NCI-H524 treated with DMSO at 0.1 percent for 48 hours (cell line): ENCODE data around the gene GK.
"Not testable (repeated sequence)": the region's sequence is repeated elsewhere in the genome, so short reads cannot be mapped to it uniquely, and the experiment has no call there.

Experiments used
- DNase-seq: peaks from one replicate; lab custom pipeline; 2025; lab: John Stamatoyannopoulos, UW

GK gene

DNA sequence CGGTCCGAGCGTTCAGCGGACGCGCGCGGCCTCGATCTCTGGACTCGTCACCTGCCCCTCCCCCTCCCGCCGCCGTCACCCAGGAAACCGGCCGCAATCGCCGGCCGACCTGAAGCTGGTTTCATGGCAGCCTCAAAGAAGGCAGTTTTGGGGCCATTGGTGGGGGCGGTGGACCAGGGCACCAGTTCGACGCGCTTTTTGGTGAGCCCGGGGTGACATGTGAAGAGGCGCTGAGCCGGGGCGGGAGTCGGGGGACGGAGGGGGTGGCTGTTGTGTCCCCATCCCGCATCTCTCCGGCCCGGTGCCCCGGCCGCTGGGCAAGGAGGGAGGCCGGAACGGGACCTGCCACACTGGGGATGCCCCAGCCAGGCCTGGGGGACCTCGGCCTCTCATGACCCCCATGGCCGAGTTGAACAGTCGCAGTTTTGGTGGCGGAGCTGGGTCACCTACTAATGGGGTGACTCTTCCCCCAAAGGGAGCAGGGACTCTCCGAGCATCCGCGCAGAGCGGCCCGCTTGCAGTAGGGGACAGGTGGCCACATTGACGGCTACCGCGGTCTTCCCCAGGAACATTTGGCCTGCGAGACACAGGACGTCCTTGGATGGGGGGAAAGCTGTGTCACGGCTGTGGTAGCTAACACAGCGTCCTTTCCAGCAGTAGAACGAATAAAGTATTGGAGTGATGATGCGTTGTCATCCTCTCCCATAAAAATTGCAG lies at the start of gene GK:
TSS of gene GK (plus strand) at position 9 of the 717 bp plus-strand sequence. CDS start at position 124, 115 bp downstream.
- DNase-seq, result no peak

DNA sequence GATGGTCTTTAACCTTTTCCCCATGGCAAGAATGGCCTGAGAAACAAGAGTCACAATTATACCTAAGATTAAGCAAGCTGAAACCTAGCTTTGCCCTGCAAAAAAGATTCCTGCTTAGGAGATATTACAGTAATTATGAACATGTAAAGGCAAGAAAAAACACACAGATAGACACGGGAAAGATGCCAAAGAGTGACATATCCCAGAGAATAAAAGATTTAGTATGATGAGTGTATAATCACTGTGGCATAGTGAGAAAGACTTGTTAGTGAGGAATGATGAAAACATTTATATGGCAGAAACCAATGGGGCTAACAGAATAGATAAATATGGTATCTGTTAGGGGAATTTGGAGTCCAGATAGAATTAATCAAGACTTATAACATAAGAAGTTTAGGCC lies 46.1 kb upstream of the GK start:
- no peak for DNase-seq

DNA sequence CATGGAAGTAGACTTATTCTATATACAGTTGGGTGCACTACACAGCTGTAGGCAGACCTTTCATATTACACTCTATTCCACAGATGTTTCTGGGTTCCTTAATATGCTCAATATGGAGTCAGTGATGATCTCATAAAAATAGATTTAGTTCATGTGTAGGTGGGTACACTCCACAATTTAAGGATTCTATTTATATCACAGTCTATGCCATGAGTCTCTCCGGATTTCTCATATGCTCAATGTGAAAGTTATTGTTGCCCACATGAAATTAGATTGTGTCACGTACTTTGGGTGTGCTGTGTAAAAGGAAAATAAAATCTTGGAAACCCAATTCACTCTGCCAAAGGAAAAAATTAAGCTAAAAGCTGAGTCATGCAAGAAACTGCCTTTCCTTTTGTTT lies 43.2 kb upstream of the GK start:
- no peak for DNase-seq

DNA sequence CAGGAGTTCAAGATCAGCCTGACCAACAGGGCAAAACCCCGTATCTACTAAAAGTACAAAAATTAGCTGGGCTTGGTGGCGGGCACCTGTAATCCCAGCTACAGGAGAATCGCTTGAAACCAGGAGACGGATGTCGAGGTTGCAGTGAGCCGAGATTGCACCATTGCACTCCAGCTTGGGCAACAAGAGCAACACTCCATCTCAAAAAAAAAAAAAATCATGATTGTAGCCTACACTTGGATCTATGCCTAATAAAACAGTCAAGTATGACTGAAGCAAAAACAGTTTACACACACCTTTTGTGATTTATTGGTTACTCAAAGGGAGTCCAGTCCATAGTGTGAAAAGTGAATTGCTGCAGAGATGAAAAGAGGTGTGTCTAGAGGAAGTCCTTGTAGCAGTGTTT lies 41.0 kb upstream of the GK start:
- no peak for DNase-seq

DNA sequence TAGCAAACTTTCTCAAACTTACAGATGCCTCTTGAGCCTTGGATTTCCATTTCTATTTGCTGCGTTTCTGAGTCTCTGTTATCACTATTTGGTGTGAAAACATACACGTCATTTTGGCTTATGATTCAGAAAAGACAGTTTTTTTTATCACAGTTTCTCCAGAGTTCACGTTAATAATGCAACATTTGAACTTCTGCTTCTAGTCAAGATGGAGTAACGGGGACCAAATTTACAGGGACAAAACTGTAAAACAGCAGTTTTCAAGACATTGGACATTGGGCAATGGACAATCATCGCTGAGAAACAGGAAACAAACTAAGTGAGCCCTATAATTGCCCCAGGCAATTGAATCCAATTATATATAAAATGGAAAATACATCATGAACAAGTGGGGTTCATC lies 39.5 kb upstream of the GK start:
- DNase-seq, result no peak

DNA sequence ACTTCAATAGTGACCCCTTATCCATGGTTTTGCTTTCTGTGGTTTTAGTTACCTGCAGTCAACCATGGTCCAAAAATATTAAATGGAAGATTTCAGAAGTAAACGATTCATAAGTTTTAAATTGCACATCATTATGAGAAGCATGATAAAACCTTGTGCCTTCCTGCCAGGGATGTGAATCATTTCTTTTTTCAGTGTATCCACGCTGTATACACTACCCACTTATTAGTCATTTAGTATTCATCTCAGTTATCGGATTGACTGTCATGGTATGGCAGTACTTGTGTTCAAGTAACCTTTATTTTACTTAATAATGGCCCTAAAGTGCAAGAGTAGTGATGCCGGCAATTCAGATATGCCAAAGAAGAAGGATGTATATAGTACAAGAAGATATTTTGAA lies 38.0 kb upstream of the GK start:
- DNase-seq, result no peak

DNA sequence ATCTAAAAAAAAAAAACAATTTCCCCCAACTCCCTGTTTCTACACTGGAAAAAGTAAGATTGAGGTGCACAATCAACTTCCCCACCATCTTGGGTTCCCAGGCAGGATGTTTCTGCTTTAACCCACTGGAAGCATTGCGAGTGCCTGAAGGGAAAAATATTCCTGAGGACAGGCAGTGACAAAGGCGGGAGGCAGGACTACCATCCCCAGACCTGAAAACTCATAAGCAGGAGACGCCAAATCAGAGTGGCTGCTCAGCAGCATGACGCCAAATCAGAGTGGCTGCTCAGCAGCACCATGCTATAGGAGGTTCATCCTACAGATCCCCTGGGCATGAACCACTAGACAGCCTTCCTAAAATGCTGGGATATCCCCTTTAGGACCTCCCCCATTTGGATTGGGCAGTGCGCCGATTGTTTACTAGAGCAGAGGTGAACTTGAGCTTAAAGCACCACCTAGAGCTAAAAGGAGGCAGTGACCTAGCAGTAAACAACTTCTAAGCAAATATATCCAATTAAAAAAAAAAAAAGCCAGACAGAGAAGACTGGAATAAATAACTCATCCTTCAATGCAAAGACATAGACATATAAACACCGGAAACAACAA lies 35.0 kb upstream of the GK start:
- no peak for DNase-seq

DNA sequence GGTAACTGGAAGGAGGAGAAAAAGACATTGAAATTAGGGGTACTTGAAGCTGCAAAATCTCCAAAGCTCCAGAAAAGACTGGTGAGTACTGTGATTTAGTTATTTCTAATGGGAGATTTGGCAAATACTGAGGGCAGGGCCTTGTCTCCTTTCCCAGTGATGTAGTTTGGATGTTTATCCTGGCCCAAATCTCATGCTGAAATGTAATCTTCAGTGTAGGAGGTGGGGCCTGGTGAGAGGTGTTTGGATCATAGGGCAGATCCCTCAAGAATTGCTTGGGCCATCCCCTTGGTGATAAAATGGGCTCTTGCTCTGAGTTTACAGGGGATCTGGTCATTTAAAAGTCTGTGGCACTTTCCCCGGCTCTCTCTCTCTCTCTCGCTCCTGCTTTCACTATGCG lies 33.1 kb upstream of the GK start:
- DNase-seq, result no peak

DNA sequence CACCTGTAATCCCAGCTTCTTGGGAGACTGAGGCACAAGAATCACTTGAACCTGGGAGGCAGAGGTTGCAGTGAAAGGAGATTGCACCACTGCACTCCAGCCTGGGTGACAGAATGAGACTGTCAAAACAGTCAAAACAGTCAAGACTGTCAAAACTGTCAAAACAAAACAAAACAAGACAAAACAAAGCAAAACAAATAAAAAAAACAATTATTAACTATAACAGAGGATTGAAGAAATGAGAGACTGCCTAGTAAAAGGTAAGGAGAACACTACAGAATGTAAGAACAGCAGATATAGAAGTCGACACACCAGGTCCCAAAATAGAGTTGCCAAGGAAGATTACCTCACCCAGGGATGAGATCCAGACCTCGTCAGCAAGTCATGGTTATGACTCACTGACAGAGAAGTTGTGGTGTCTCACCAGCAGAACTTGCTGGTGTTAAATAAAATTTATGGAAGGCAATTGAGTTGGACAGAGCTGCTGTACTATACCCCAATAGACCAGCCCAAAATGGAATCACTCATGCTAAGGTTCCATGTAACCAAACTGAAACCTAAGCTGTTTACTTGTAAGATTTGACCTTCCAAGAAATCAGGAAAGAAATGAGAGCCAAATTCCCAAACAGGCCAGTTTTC lies 32.1 kb upstream of the GK start:
- no peak for DNase-seq

DNA sequence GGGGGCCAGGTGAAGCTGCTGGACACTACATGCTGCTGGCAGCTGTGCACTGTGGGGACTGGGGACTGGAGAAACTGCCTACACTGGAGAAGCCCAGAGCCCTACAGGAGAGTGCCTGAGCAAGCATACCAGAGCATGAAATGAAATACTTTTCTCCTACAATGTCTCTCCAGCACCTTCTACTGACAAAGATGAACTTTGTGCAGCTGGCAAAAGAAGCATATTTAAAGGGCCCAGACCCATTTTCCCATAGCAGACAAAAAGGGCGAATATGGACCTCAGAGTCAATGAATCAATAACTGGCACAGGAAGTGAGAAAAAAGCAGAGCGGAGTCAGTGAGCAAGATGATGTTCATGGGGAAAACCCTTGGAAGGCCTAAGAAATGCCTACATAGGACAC lies 30.9 kb upstream of the GK start:
- DNase-seq, result no peak

DNA sequence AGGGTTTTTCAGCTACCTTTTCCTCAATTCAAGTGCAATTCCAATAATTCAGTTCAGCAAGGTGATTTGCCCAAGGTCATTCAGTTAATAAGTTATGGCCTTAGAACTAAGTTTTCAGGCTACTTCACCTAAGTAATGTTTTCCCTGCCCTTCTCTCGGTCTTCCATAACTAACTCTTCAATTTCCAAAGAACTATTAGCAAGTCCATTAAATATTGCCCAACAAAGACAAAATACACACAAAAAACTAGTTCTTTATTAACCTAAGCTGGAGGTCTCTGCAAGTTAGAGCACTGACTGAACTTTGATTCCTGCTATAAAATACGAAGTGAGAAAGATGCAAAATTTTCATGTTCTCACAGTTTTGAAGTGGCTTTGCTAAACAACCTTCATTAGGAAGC lies 26.8 kb upstream of the GK start:
- DNase-seq, result no peak

DNA sequence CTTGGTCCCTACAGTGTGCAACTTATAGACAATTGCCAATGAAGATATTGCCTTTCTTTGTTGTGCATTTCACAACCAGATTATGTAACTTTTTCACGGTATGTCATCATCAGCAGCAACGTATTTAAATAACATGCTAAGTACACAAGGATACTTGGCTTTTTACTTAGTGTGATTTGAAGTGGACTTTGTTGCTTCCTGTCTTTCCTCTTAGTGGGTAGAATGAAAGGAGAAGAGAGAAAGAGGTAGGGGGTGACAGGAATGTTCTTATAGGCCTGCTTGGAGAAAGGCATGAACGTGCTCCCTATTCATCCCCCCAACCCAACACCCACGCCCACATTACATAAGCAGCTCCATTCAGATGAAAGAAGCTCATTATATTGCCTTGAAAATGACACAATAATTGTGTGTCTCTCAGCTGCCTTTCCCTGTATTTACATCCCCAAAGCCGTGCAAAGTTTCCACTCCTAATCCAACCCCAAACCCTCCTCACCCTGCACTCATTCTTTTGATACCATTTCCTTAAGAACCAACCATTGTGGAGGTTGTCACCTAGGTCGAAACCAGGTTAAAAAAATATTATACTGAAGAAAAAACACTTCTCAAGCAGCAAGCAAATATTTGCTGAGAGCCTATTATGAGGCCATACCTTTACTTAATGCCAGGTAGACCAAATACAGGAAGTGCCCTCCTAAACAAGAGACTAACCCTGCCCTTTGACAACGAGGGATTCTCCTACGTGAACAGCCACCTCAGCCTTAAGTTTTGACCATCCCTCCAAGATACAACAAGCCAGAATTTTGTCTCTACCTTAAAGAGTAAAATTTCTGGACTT lies 25.2 kb upstream of the GK start:
- no peak for DNase-seq

DNA sequence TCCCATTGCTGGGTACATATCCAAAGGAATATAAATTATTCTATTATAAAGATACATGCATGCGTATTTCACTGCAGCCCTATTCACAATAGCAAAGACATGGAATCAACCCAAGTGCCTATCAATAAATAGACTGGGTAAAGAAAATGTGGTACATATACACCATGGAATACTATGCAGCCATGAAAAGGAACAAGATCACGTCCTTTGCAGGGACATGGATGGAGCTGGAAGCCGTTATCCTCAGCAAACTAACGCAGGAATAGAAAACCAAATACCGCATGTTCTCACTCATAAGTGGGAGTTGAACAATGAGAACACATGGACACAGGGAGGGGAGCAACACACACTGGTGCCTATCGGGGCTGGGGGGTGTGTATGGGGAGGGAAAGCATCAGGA lies 19.2 kb upstream of the GK start:
- not testable (repeated sequence) for DNase-seq

DNA sequence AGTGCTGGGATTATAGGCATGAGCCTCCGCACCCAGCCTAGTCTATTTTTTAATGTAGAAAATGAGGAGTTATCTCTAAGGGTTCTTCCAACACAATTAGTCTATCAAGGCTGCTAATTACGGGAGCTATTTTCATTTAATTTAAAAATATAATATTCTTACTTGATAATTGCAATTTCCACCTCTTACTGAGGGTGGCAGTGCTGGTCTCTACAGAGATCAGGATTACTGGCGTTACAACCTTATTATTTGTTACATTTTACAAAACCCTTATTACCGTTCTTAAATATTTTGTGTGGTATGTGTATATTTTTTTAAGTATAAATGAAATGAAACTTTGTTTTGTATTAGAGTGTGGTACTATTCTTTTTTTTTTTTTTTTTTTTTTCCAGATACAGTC lies 17.6 kb upstream of the GK start:
- no peak for DNase-seq

DNA sequence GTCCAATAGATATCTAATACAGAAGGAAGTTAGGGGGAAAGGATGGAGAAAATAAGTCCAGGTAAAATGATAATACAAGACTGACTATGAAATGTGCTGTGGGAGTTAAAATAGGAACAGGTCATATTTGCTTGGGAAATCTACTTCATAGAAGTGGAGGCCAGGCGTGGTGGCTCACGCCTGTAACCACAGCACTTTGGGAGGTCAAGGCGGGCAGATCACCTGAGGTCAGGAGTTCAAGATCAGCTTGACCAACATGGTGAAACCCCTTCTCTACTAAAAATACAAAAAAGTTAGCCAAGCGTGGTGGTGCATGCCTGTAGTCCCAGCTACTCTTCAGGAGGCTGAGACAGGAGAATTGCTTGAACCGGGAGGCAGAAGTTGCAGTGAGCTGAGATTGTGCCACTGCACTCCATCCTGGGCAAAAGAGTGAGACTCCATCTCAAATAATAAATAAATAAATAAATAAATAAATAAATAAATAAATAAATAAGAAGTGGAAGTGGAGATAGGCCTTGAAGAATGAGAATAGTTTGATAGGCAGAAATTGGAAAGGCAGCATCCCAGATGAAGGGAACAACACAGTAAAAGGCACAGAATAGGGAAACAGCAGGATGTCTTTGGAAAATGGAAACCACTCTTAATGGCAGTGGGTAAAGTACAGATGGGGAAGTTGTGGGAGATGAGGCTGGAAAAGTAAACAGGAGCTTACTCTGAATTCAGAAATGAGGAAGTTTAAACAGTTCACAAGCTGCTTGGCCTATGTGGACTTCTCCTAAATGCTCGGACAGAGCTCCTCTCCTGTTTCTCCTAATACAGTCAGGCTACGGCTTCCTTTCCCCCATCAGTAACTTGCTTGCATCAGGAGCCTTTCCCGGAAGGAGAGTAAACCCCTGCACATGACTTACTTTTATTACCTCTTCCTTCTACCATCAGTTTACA lies 15.1 kb upstream of the GK start:
- DNase-seq, result no peak

DNA sequence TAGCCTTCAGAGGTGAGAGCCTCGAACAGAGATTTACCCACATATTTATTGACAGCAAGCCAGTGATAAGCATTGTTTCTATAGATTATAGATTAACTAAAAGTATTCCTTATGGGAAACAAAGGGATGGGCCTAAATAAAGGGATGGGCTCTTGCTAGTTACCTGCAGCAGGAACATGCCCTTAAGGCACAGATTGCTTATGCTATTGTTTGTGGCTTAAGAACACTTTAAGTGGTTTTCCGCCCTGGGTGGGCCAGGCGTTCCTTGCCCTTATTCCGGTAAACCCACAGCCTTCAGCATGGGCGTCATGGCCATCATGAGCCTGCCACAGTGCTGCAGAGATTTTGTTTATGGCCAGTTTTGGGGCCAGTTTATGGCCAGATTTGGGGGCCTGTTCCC lies 13.5 kb upstream of the GK start:
- not testable (repeated sequence) for DNase-seq

DNA sequence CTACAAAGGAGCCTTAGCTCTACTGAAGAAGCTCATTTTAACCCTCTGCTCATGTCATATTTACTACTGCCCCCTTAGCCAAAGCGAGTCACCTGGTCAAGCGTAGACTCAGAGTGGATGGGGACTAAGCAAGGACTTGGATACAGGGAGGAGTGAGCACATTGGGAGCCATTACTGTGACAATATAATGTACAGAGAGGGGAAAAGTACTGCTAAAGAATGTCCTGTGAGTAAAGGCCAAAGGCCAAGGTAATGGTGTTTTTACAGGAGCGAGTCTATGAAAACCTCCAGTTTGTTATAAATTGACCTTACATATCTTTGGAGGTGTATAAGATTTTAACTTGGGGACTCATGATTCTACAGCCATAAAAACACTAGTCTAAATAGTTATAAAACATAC lies 10.6 kb upstream of the GK start:
- DNase-seq, result no peak

DNA sequence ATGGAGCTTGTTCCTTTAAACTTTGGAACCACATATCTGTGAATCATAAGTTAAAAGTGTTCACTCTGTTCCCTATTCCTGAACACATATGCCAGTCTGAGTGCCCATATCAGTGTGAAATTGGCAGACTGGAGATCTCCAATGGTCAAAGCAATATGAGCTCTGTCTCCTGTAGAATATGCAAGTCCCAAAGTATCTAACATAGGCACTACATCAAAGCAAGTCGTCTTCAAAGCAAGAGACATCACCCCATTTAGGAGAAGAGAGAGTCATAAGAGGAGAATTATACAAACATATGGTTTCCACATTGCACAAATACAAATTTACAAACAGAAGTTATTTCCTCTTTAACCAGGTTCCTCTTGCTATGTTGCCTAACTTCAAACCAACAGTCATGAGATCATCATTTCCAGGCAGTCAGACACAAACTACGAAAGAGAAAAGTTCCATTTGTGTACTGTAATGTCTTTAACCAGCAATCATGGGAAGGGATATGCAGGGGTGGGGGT lies 9.9 kb upstream of the GK start:
- no peak for DNase-seq

DNA sequence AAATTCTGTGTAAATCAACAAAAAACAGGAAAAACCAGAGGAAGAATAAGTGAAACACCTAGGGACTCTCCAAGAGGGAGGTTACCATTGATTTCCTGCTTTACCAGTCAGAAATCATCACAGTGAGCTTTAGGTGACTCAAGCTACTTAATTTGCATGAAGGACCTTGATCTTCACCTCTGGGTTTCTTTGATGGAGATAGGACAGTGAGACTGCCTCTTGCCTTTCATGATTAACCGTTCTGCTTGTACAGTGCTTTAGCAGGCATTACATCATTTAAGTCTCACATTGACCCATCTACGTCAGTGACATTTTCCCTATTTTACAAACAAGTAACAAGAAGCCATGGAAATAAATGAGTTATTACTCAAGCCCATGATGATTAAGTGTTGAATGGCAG lies 3.4 kb upstream of the GK start:
- DNase-seq, result no peak

DNA sequence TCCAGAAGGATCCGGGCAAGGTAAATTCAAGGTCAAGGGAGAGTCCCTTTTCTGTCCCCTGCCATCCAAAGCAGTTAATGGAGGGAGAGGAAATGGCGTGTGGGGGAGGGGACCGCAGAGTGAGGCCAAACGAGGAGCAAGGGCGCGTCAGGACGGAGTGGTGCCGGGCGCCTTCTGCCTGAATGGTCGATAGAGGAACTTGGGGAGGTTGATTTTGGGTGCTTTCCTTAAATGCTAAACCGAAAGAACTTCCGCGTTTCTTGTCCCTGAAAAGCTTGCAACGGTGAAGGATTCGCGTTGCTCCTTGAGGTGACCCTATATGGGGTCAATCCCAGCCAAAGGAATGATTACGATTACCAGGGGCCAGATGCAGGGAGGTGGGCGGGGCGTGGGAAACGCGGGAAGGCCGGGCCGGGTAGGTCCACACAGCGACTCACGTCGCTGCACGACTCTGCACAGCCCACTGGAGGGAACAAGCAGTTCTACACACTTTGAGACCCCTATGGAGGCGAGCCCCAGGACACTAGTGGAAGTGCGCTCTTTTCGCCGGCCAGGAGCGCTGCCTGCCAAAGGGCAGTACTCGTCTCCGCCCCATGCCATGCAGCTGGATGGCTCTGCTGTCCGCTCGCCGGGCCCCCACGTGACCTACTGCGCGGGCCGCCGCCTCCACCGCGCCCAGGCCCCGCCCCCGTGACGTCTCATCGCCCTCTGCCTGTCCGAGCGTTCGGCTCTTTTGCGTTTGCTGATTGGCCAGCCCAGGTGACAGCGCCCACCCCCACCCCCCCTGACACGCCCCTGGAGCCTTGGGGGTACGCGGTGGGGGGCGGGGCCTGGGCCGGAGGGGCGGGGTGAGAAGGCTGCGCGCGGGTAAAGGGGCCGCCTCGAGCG lies 452 bp upstream of the GK start:
- DNase-seq, result peak; percentile 49
